HCT116 (cell line): ENCODE data around the gene DMBX1.

ENCODE experiments used
- ATF3 ChIP-seq: IDR thresholded peaks from 2 replicates; pipeline ENCODE4 v1.6.1; 2012
- CEBPB ChIP-seq: IDR thresholded peaks from 2 replicates; pipeline ENCODE4 v1.6.1; 2012; ENCODE audit warnings: low read depth
- CTCF ChIP-seq, 3 experiments: fragments of 200-600 bp in 1 of 3; sonication (generic) in 1 of 3; IDR thresholded peaks in 2 of 3; conservative IDR thresholded peaks in 1 of 3; 2 replicates each; pipeline ENCODE4 v1.5.1; 2012 to 2017; ENCODE audit warnings: low read depth in 2 of 3, low read length in 2 of 3, antibody characterized with exemption in 1 of 3, borderline replicate concordance in 1 of 3, control low read depth in 1 of 3, mild to moderate bottlenecking in 1 of 3, mixed read lengths in 1 of 3, mixed run types in 1 of 3, moderate library complexity in 1 of 3; ENCODE audit not compliant: insufficient read depth in 1 of 3
- ELF1 ChIP-seq: IDR thresholded peaks from 2 replicates; pipeline ENCODE4 v1.6.1; 2012; ENCODE audit warnings: low read depth, borderline replicate concordance
- EZH2 ChIP-seq: fragments of 200-600 bp; sonication (generic); IDR thresholded peaks from 2 replicates; pipeline ENCODE4 v1.6.1; 2017; ENCODE audit warnings: antibody characterized with exemption, mixed run types
- EZH2phosphoT487 ChIP-seq: fragments of 200-600 bp; IDR thresholded peaks from 2 replicates; pipeline ENCODE4 v1.6.1; 2018; ENCODE audit warnings: antibody characterized with exemption, borderline replicate concordance
- JUND ChIP-seq: IDR thresholded peaks from 2 replicates; pipeline ENCODE4 v1.6.1; 2012
- POLR2A ChIP-seq: IDR thresholded peaks from 2 replicates; pipeline ENCODE4 v1.7.0; 2011; ENCODE audit warnings: borderline replicate concordance; ENCODE audit not compliant: insufficient read depth, insufficient read length; ENCODE audit errors: extremely low read depth
- POLR2AphosphoS5 ChIP-seq: IDR thresholded peaks from 2 replicates; pipeline ENCODE4 v1.6.1; 2011; ENCODE audit warnings: mild to moderate bottlenecking, low read depth, low read length, moderate library complexity
- RAD21 ChIP-seq: IDR thresholded peaks from 2 replicates; pipeline ENCODE4 v1.6.1; 2012; ENCODE audit warnings: low read depth, mild to moderate bottlenecking
- REST ChIP-seq: IDR thresholded peaks from 2 replicates; pipeline ENCODE4 v1.6.1; 2012; ENCODE audit warnings: low read depth
- SP1 ChIP-seq: IDR thresholded peaks from 2 replicates; pipeline ENCODE4 v1.6.1; 2012; ENCODE audit warnings: low read depth
- SRF ChIP-seq: IDR thresholded peaks from 2 replicates; pipeline ENCODE4 v1.6.1; 2012; ENCODE audit warnings: low read depth
- TCF7L2 ChIP-seq: IDR thresholded peaks from 2 replicates; pipeline ENCODE4 v1.7.0; 2011; ENCODE audit warnings: borderline replicate concordance, inconsistent platforms; ENCODE audit not compliant: insufficient read depth, insufficient read length; ENCODE audit errors: extremely low read depth

DNA sequence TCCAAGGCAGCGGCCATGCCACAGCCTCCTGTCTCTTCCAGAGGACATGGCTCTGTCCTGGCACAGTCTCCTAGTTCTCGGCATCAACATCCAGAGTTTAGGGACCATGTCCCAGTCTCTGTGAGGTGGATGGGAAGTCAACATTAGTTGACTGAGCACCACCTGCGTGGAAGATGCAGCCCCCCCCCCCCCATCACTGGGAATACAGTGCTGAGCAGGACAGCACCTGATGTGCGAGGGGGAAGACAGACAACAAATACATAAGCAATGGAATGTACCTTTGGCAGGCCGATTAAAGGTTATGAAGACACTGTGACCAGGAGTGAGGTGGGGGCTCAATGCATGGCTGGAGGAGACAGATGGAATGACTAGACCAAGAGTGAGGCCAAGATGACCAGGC lies 35.2 kb downstream of the DMBX1 start:
- no peak for TF ChIP-seq CTCF (IDR thresholded peaks at IDR 0.05 in 2 of 3, conservative IDR thresholded peaks at IDR 0.05 in 1 of 3; ENCODE audit: borderline replicate concordance in 1 of 3, insufficient read depth in 1 of 3, low read depth in 2 of 3, low read length in 2 of 3)
- no peak for TF ChIP-seq REST
- TF ChIP-seq TCF7L2, result no peak
- TF ChIP-seq JUND, result no peak
- no peak for TF ChIP-seq ATF3
- no peak for TF ChIP-seq CEBPB
- TF ChIP-seq POLR2AphosphoS5, result no peak
- TF ChIP-seq POLR2A, result no peak
- no peak for TF ChIP-seq EZH2phosphoT487
- TF ChIP-seq EZH2, result no peak
- no peak for TF ChIP-seq RAD21
- no peak for TF ChIP-seq SP1
- TF ChIP-seq SRF, result no peak
- TF ChIP-seq ELF1, result no peak
